Superior temporal gyrus (tissue), 1 donor: ENCODE measurements around the gene HAT1.

Experiments
- DNase-seq: peaks from one replicate; pipeline ENCODE4 v3.0.0-alpha.2; 2016; ENCODE audit errors: extremely low spot score

Gene HAT1

GRCh38 chr2:171919453-171919852, 2.8 kb upstream of the HAT1 start:
- no peak for DNase-seq

- DNase-seq = no peak
Observed at GRCh38 chr2:171921970-171922229, 361 bp upstream of the HAT1 start.

GRCh38 chr2:171923206-171923605, 945 bp downstream of the HAT1 start:
- DNase-seq = no peak

DNA sequence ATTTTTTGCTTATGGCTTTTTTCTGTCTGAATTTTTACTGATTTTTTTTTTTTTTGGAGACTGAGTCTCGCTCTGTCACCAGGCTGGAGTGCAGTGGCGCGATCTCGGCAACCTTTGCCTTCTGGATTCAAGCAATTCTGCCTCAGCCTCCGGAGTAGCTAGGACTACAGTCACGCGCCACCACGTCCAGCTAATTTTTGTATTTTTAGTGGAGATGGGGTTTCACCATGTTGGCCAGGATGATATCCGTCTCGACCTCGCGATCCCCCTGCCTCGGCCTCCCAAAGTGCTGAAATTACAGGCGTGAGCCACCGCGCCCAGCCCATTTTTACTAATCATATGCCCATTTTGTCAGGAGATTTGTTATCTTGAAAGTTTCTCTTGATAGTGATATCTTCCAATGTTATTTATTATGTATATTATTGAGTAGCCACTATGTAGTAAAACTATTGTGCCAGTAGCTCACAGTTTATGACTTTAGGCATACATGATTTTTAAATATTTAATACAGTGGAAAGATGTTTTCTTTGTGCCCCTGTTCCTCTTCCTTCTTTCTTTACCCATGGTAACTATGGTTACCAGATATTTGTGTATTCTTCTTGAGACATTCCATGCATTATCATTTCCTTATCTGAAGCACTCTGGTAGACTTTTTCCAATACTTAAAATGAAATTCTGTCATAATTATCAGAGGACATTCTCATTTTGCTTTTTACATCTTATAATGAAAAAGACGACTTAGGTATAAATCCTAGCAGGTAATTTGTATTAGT, 2.1 kb downstream of the HAT1 start:
- no peak for DNase-seq

GRCh38 chr2:171930385-171930784, 8.1 kb downstream of the HAT1 start:
- no peak for DNase-seq

- DNase-seq = no peak
Observed at GRCh38 chr2:171939058-171939742, 16.9 kb downstream of the HAT1 start.

- DNase-seq = no peak
Observed at GRCh38 chr2:171939743-171940071, 17.4 kb downstream of the HAT1 start.

DNA sequence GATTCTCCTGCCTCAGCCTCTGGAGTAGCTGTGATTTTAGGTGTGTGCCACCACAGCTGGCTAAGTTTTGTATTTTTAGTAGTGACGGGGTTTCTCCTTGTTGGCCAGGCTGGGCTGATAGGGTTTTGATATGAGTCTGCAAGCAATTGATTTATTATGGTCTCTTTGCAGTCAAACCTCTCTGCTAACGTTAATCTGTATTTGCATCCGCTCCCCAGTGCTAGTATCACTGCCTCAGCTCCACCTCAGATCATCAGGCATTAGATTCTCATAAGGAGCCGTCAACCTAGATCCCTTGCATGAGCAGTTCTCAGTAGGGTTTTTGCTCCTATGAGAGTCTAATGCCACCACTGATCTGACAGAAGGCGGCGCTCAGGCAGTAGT, 19.0 kb downstream of the HAT1 start:
- DNase-seq = no peak

DNA sequence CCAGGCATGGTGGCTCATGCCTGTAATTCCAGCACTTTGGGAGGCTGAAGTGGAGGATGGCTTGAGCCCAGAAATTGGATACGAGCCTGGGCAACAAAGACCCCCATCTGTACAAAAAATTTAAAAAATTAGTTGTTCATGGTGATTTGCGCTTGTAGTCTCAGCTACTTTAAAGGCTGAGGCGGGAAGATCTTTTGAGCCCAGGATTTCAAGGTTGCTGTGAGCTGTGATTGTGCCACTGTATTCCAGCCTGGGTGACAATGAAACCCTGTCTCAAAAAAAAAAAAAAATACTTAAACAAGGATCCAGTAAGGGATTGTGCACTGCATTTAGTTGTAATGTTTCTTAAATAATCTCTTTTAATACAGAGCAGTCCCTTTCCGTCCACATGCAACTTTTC, 21.6 kb downstream of the HAT1 start:
- DNase-seq = no peak

DNA sequence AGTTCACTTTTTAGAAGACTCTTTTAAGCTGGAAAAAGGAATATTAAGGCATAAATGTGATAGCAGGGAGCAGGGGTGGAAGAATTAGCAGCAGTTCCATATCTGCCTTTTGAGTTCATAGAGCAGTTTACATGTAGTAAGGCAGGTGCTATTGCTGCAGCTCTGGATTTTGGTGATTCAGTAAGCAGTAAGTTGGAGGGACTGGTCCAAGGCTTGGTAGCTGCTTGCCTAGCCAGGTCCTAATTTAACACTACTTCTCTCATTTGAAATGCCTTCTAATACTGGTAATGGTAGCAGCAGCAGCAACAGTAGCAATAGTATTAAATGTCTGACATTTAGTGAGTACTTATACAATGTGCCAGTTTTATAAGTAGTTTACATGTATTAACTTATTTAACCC, 30.0 kb downstream of the HAT1 start:
- no peak for DNase-seq

DNA sequence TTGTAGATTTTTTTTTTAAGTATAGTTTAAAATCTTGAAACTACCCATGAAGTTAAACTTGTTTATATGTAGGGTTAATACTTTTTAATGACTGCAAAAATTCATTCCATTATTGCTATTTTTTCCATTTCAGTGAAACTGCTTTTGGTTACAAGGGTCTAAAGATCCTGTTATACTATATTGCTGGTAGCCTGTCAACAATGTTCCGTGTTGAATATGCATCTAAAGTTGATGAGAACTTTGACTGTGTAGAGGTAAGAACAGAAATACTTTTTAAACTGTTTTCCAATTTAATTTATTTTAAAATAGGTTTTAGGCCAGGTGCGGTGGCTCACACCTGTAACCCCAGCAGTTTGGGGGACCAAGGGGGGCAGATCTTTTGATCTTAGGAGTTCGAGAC, 30.5 kb downstream of the HAT1 start:
- DNase-seq = no peak

DNA sequence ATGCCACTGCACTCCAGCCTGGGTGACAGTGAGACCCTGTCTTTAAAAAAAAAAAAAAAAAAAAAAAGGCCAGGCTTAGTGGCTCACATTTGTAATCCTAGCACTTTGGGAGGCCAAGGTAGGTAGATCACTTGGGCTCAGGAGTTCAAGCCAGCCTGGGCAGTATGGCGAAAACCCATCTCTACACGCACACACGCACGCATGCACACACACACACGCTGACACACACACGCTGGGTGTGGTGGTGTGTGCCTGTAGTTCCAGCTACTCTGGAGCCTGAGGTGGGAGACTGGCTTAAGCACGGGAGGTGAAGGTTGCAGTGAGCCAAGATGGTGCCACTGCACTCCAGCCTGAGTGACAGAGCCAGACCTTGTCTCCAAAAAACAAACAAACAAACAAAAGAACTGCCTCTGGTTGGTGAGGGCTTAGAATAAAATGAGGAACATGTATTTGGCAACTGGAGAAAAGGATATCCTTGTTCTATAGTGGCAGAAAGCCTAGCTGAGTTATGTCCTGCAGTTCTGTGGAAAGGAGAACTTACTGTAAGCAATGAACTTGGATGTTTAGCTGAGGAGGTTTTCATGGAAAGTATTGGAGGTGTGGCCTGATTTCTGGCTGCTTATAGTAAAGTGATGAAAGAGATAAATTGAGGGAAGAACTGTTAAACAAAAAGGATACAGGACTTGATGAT, 34.0 kb downstream of the HAT1 start:
- no peak for DNase-seq

DNA sequence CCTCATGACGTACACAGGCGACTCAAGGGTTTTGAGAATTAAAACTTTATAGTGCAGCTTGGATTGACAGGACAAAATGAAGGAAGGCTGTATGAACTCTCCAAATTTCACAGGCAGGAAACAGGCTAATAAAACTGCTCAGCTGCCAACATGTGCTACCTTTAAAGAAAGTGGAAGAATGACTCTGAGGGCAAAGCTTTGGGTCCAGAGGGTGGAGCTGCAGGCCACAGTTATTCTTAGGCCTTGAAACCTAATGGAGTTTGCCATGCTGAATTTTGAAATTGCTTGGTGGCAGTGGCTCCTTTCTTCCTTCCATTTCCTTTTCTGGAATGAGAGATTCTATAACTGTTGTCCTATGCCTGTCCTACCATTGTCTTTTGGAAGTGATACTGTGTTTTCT, 34.8 kb downstream of the HAT1 start:
- DNase-seq = no peak

DNA sequence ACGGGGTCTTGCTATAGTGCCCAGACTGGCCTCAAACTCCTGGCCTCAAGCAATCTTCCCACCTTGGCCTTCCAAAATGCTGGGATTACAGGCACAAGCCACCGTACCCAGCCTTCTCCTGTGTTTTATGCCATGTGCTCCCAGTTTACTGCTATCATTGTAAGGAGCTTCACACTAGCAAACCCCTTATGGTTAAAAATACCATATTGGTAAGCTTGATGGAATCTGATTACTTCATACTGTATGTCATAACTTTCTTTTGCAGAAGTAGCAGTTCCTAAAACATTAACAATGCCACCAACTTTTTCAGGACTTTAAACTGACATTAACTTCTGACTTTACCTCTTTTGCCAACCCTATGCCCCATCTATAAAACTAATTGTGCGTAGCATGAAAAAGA, 36.2 kb downstream of the HAT1 start:
- DNase-seq = no peak

- no peak for DNase-seq
Observed at GRCh38 chr2:171959998-171960397, 37.7 kb downstream of the HAT1 start.

GRCh38 chr2:171960570-171960969, 38.3 kb downstream of the HAT1 start:
- no peak for DNase-seq

GRCh38 chr2:171963198-171963597, 40.9 kb downstream of the HAT1 start:
- no peak for DNase-seq

- no peak for DNase-seq
Observed at GRCh38 chr2:171964308-171964707, 42.0 kb downstream of the HAT1 start.

DNA sequence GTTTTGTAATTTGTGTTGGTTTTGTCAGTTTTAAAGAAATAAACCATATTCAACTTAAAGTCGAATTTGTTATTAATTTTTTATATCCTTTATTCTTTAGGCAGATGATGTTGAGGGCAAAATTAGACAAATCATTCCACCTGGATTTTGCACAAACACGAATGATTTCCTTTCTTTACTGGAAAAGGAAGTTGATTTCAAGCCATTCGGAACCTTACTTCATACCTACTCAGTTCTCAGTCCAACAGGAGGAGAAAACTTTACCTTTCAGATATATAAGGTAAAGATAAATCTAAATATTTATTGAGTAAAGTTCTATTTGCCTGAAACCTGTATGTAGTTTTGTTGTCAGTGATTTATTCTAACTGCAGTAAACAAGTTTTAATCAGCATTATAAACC, 43.0 kb downstream of the HAT1 start:
- no peak for DNase-seq

DNA sequence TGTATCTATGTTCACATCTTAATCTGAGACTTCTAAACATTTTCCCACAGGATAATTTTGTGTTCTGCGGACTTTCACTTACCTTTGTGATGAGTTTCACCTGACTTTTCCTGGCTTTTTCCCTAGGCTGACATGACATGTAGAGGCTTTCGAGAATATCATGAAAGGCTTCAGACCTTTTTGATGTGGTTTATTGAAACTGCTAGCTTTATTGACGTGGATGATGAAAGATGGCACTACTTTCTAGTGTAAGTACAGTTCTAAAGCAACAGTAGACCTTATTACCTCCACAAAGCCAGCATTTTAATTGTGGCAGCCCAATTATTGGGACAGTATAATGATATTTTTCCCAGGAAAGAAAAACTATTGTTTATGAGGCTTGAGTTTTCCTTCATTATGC, 43.4 kb downstream of the HAT1 start:
- no peak for DNase-seq

- no peak for DNase-seq
Observed at GRCh38 chr2:171966235-171966634, 44.0 kb downstream of the HAT1 start.

- DNase-seq = no peak
Observed at GRCh38 chr2:171966688-171967087, 44.4 kb downstream of the HAT1 start.

GRCh38 chr2:171968509-171968908, 46.2 kb downstream of the HAT1 start:
- no peak for DNase-seq
